H1 (cell line): ENCODE results near the gene CD58. TPM values are rescaled to one million over a fixed set of nuclear protein-coding genes. Genes with fewer than 3 reads are reported as not detected.

Experiments used
- CTCF ChIA-PET: fragments of 300-600 bp; sonication (Branson Sonifier 250); formaldehyde crosslinking; loops from one replicate; lab custom pipeline; 2021; ENCODE audit not compliant: partially characterized antibody; lab: Charles Lee
- POLR2A ChIA-PET: fragments of 300-600 bp; sonication (Branson Sonifier 250); formaldehyde crosslinking; loops from one replicate; lab custom pipeline; 2021; ENCODE audit warnings: inconsistent platforms; ENCODE audit not compliant: partially characterized antibody; lab: Charles Lee
- DNase-seq, 2 experiments: peaks; one replicate each; pipeline versions ENCODE4 v3.0.0 to v3.0.0-alpha.2; 2010 to 2022; ENCODE audit warnings: low spot score in 2 of 2, low read depth in 1 of 2, mixed read lengths in 1 of 2
- FAIRE-seq: peaks from 2 replicates; lab custom pipeline; 2011; peaks lifted over from hg19 to GRCh38; lab: Jason Lieb, UNC
- H2AFZ ChIP-seq: 2 replicates; pipeline ENCODE4 v1.8.1; 2012; ENCODE audit warnings: low read length, inconsistent platforms
- H2AK5ac ChIP-seq: 2 replicates; pipeline ENCODE4 v1.6.1; 2013; ENCODE audit warnings: low read depth, low read length
- H2BK120ac ChIP-seq: replicated peaks from 2 replicates; pipeline ENCODE3; 2013; ENCODE audit warnings: low read depth, low read length, inconsistent platforms
- H2BK12ac ChIP-seq: 2 replicates; pipeline ENCODE4 v1.6.1; 2013; ENCODE audit warnings: low read depth, low read length
- H2BK15ac ChIP-seq: 2 replicates; pipeline ENCODE4 v1.6.1; 2013; ENCODE audit warnings: low read length
- H2BK20ac ChIP-seq: 2 replicates; pipeline ENCODE4 v1.6.1; 2013; ENCODE audit warnings: low read length
- H2BK5ac ChIP-seq: 2 replicates; pipeline ENCODE4 v1.6.1; 2013; ENCODE audit warnings: low read depth, low read length
- H3K14ac ChIP-seq: 2 replicates; pipeline ENCODE4 v1.6.1; 2013; ENCODE audit warnings: inconsistent platforms; ENCODE audit not compliant: insufficient read length
- H3K18ac ChIP-seq: 2 replicates; pipeline ENCODE4 v1.6.1; 2013; ENCODE audit warnings: low read length; ENCODE audit errors: extremely low read depth
- H3K23ac ChIP-seq: 2 replicates; pipeline ENCODE4 v1.6.1; 2013; ENCODE audit warnings: inconsistent platforms; ENCODE audit not compliant: insufficient read length
- H3K23me2 ChIP-seq: 2 replicates; pipeline ENCODE4 v1.6.1; 2013; ENCODE audit warnings: low read depth, low read length
- H3K27ac ChIP-seq: 2 replicates; pipeline ENCODE4 v1.6.1; 2011; ENCODE audit warnings: low read depth, low read length, inconsistent platforms
- H3K27me3 ChIP-seq, 4 experiments: replicated peaks in 1 of 4; 1 replicate in 1 of 4; 2 replicates in 3 of 4; pipeline versions ENCODE4 v1.6.1 to v1.8.1; 2011 to 2013; ENCODE audit warnings: low read length in 3 of 4, mild to moderate bottlenecking in 3 of 4, inconsistent platforms in 2 of 4, mixed read lengths in 2 of 4, moderate library complexity in 1 of 4; ENCODE audit not compliant: control insufficient read depth in 3 of 4, insufficient read depth in 3 of 4; ENCODE audit errors: extremely low read depth in 1 of 4
- H3K36me3 ChIP-seq, 4 experiments: 2 replicates each; pipeline versions ENCODE4 v1.6.1 to v1.8.1; 2011 to 2013; ENCODE audit warnings: mild to moderate bottlenecking in 4 of 4, low read length in 3 of 4, moderate library complexity in 2 of 4, control low read depth in 1 of 4, inconsistent platforms in 1 of 4; ENCODE audit not compliant: insufficient read depth in 4 of 4, control insufficient read depth in 2 of 4
- H3K4ac ChIP-seq: replicated peaks from 2 replicates; pipeline ENCODE3; 2013; ENCODE audit warnings: low read length, low read depth, mixed read lengths, inconsistent platforms; ENCODE audit not compliant: insufficient read length
- H3K4me1 ChIP-seq, 4 experiments: replicated peaks in 1 of 4; 1 replicate in 1 of 4; 2 replicates in 3 of 4; pipeline versions ENCODE4 v1.6.1 to v1.8.1; 2011 to 2013; ENCODE audit warnings: low read length in 3 of 4, inconsistent platforms in 2 of 4, mixed read lengths in 1 of 4; ENCODE audit not compliant: insufficient read depth in 4 of 4, control insufficient read depth in 3 of 4
- H3K4me2 ChIP-seq, 2 experiments: 2 replicates each; pipeline versions ENCODE4 v1.6.1 to v1.8.1; 2011 to 2013; ENCODE audit warnings: low read depth in 2 of 2, low read length in 2 of 2, control low read depth in 1 of 2, inconsistent platforms in 1 of 2, mild to moderate bottlenecking in 1 of 2; ENCODE audit not compliant: insufficient read depth in 1 of 2
- H3K4me3 ChIP-seq, 4 experiments: fragments of 200-600, 300-600 bp in 1 of 4; sonication (generic), shearing (Covaris generic), sonication (Bioruptor Twin) in 1 of 4; 2 replicates each; pipeline versions ENCODE4 v1.5.1 to v1.8.1; 2011 to 2016; ENCODE audit warnings: low read length in 4 of 4, low read depth in 3 of 4, control low read depth in 2 of 4, inconsistent platforms in 2 of 4, mild to moderate bottlenecking in 2 of 4, mixed read lengths in 1 of 4, moderate library complexity in 1 of 4; ENCODE audit not compliant: insufficient read depth in 2 of 4; ENCODE audit errors: extremely low read depth in 1 of 4
- H3K56ac ChIP-seq: replicated peaks from 2 replicates; pipeline ENCODE3; 2013; ENCODE audit warnings: low read depth, mild to moderate bottlenecking, mixed read lengths, low read length, inconsistent platforms; ENCODE audit not compliant: insufficient read length
- H3K79me1 ChIP-seq: 2 replicates; pipeline ENCODE4 v1.6.1; 2013; ENCODE audit warnings: low read depth, low read length, control low read depth
- H3K79me2 ChIP-seq, 2 experiments: 2 replicates each; pipeline versions ENCODE4 v1.6.1 to v1.8.1; 2012 to 2013; ENCODE audit warnings: low read length in 2 of 2, mild to moderate bottlenecking in 2 of 2, inconsistent platforms in 1 of 2; ENCODE audit not compliant: insufficient read depth in 2 of 2, control insufficient read depth in 1 of 2
- H3K9ac ChIP-seq, 4 experiments: replicated peaks in 1 of 4; 1 replicate in 1 of 4; 2 replicates in 3 of 4; pipeline versions ENCODE4 v1.6.1 to v1.8.1; 2011 to 2013; ENCODE audit warnings: low read depth in 3 of 4, low read length in 3 of 4, control low read depth in 2 of 4, mild to moderate bottlenecking in 2 of 4, moderate library complexity in 2 of 4, inconsistent platforms in 1 of 4; ENCODE audit errors: extremely low read depth in 1 of 4
- H3K9me3 ChIP-seq, 2 experiments: 2 replicates each; pipeline versions ENCODE4 v1.6.1 to v1.8.1; 2012 to 2013; ENCODE audit warnings: mild to moderate bottlenecking in 2 of 2, moderate library complexity in 2 of 2, control low read depth in 1 of 2, inconsistent platforms in 1 of 2, low read depth in 1 of 2, low read length in 1 of 2, mixed read lengths in 1 of 2; ENCODE audit not compliant: insufficient read depth in 2 of 2
- H4K20me1 ChIP-seq, 2 experiments: replicated peaks in 1 of 2; 2 replicates each; pipeline versions ENCODE3 to v1.8.1; 2011 to 2013; ENCODE audit warnings: inconsistent platforms in 2 of 2, low read length in 2 of 2, mild to moderate bottlenecking in 1 of 2; ENCODE audit not compliant: insufficient read depth in 2 of 2, control insufficient read depth in 1 of 2
- H4K5ac ChIP-seq: 2 replicates; pipeline ENCODE4 v1.6.1; 2013; ENCODE audit warnings: low read length, low read depth, mixed read lengths, inconsistent platforms; ENCODE audit not compliant: insufficient read length
- H4K8ac ChIP-seq: 2 replicates; pipeline ENCODE4 v1.8.0; 2013; ENCODE audit warnings: mild to moderate bottlenecking, moderate library complexity, low read length, inconsistent platforms; ENCODE audit not compliant: insufficient read depth; ENCODE audit errors: extremely low read depth
- H4K91ac ChIP-seq: replicated peaks from 2 replicates; pipeline ENCODE3; 2013; ENCODE audit warnings: low read length, mixed read lengths, inconsistent platforms; ENCODE audit not compliant: insufficient read length
- BRCA1 ChIP-seq: IDR thresholded peaks from 2 replicates; pipeline ENCODE4 v1.6.1; 2012; ENCODE audit warnings: low read depth, low read length, improper control_type of control experiment
- CBX5 ChIP-seq: fragments of 300-800, 300-1000 bp; sonication (generic); IDR thresholded peaks from 2 replicates; pipeline ENCODE4 v1.7.1; 2016; ENCODE audit warnings: antibody characterized with exemption, low read length, low read depth
- CEBPB ChIP-seq: IDR thresholded peaks from 2 replicates; pipeline ENCODE4 v1.6.1; 2012; ENCODE audit warnings: low read depth, low read length
- PHF8 ChIP-seq: fragments of 200-600 bp; sonication (generic); conservative IDR thresholded peaks from 2 replicates; pipeline ENCODE4 v1.7.1; 2012; ENCODE audit warnings: low read depth, mild to moderate bottlenecking, inconsistent platforms, low read length, moderate library complexity
- POLR2AphosphoS5 ChIP-seq: IDR thresholded peaks from 2 replicates; pipeline ENCODE4 v1.6.1; 2011; ENCODE audit warnings: low read depth, low read length
- WGBS, 2 experiments: shearing (Covaris generic) in 1 of 2; methylation state at CpG; one replicate each; pipeline versions ENCODE4 v1.1.6 to v1.1.7; 2013 to 2015; ENCODE audit warnings: low lambda C conversion rate in 2 of 2, mixed read lengths in 2 of 2, inconsistent platforms in 1 of 2, low coverage in 1 of 2, missing lambda C conversion rate in 1 of 2; ENCODE audit not compliant: insufficient replicate concordance in 2 of 2, insufficient coverage in 1 of 2, insufficient read length in 1 of 2; ENCODE audit errors: extremely low coverage in 1 of 2, missing lambda C conversion rate in 1 of 2; 5-methylcytosine and 5-hydroxymethylcytosine counted together
- polyA plus RNA-seq, 7 experiments: library from polyadenylated mRNA; depleted of rRNA in 3 of 7; stranded (reverse) in 5 of 7; unstranded in 2 of 7; fragments of >200 nt in 5 of 7; fragments of 200-250 nt in 2 of 7; gene quantifications; 1 replicate in 5 of 7; 2 replicates in 1 of 7; 4 replicates in 1 of 7; pipeline versions ENCODE4 v1.2.1 to v1.2.3, GENCODE V29; 2011 to 2013; ENCODE audit warnings: missing spikeins in 2 of 7, mixed read lengths in 2 of 7
- total RNA-seq: library from RNA; stranded (reverse); fragmentation: NEBNext Ultra II Directional; extraction: Animal tissue kit (Norgen Biotek cat#: 25700); gene quantifications from 2 replicates; pipeline ENCODE4 v1.2.1, GENCODE V29; 2021

Gene CD58
- total and polyA plus RNA-seq, 2 of the 8 experiments (the other 6 are each of a cell fraction or from before 2014, with no cell fraction given) = 5.3 to 5.5 TPM

DNA sequence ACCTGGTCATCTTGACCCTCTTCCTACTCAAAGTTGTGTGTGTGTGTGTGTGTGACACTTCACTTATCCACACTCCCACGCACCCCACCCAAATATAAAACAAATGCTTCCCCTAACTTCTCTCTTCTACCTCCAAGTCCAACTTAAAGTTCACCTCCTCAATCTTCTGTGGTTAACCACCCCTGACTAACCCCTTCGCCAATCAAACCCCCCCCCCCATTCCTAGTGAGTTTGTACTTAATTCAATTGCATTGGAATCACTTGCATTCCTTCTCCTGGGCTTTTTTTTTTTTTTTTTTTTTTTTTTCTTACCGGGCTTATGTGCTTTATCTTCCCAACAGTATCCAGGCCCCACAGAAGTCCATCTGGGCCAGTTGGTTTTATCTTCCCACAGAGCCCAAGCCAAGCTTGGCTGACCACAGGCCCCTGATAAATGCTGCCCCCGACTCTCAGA lies 78.4 kb downstream of the CD58 start:
- no peak overlapping the region for H2BK5ac ChIP-seq
- ChIA-PET POLR2A (no interaction called here), CTCF (interaction anchor here (0.9 to 3.2 kb wide), 4 partner anchors 8 to 353 kb away, joined by 3 to 31 read pairs (median 15); no protein-coding TSS in a partner anchor)
- no peaks in the 10 kb centered on the region; a peak in 1 of 7 replicates for H3K4me1 ChIP-seq
- 100% methylated on average over 1 to 2 of the region's 4 CpGs for WGBS, 2 experiments
- H3K18ac ChIP-seq = no peak overlapping the region
- no peaks in the 10 kb centered on the region for H3K27me3 ChIP-seq
- no peak overlapping the region for H2AK5ac ChIP-seq
- no peak overlapping the region for H3K27ac ChIP-seq
- no peak overlapping the region for H2BK15ac ChIP-seq
- H4K8ac ChIP-seq = no peak overlapping the region
- TF ChIP-seq BRCA1 = no peak
- TF ChIP-seq PHF8 = no peak
- TF ChIP-seq CEBPB = no peak
- TF ChIP-seq CBX5 = no peak
- no peak for TF ChIP-seq POLR2AphosphoS5
- H4K5ac ChIP-seq = no peak overlapping the region
- no peak overlapping the region for H2BK12ac ChIP-seq
- no peak overlapping the region for H2BK20ac ChIP-seq
- no peak overlapping the region for H3K4ac ChIP-seq
- no peak overlapping the region for H4K91ac ChIP-seq
- no peak overlapping the region for H2AFZ ChIP-seq
- no peak overlapping the region for H3K4me2 ChIP-seq
- no peaks in the 10 kb centered on the region for H3K79me2 ChIP-seq
- DNase-seq = no peak
- FAIRE-seq = no peak
- H3K4me3 ChIP-seq = no peak overlapping the region
- H3K79me1 ChIP-seq = no peaks in the 10 kb centered on the region
- no peak overlapping the region for H2BK120ac ChIP-seq
- no peaks in the 10 kb centered on the region for H3K23me2 ChIP-seq
- no peak overlapping the region for H3K23ac ChIP-seq
- no peak overlapping the region for H3K14ac ChIP-seq
- H3K56ac ChIP-seq = no peak overlapping the region
- H3K36me3 ChIP-seq = no peaks in the 10 kb centered on the region
- H4K20me1 ChIP-seq = no peaks in the 10 kb centered on the region
- no peak overlapping the region for H3K9ac ChIP-seq
- no peaks in the 10 kb centered on the region for H3K9me3 ChIP-seq
